Activated CD8-positive, alpha-beta memory T cell treated with anti-CD3 and anti-CD28 coated beads for 36 hours (primary cell): ENCODE results near the gene EMID1. TPM values are rescaled to one million over a fixed set of nuclear protein-coding genes. Genes with fewer than 3 reads are reported as not detected.
"Not testable (repeated sequence)": the region's sequence is repeated elsewhere in the genome, so short reads cannot be mapped to it uniquely, and the experiment has no call there.

ENCODE experiments used
- CTCF ChIA-PET: fragments of 350-600 bp; sonication (Branson Sonifier 250); formaldehyde crosslinking; loops from one replicate; lab custom pipeline; 2021; ENCODE audit warnings: antibody characterized with exemption; lab: Charles Lee
- POLR2A ChIA-PET: fragments of 350-600 bp; sonication (Branson Sonifier 250); formaldehyde crosslinking; loops from one replicate; lab custom pipeline; 2021; ENCODE audit warnings: antibody characterized with exemption; lab: Charles Lee
- total RNA-seq, 2 experiments: library from RNA; stranded (reverse); gene quantifications; one replicate each; pipeline ENCODE4 v1.2.3, GENCODE V29; 2021

Gene EMID1
- total RNA-seq, 2 experiments from 2014 or later: not detected

DNA sequence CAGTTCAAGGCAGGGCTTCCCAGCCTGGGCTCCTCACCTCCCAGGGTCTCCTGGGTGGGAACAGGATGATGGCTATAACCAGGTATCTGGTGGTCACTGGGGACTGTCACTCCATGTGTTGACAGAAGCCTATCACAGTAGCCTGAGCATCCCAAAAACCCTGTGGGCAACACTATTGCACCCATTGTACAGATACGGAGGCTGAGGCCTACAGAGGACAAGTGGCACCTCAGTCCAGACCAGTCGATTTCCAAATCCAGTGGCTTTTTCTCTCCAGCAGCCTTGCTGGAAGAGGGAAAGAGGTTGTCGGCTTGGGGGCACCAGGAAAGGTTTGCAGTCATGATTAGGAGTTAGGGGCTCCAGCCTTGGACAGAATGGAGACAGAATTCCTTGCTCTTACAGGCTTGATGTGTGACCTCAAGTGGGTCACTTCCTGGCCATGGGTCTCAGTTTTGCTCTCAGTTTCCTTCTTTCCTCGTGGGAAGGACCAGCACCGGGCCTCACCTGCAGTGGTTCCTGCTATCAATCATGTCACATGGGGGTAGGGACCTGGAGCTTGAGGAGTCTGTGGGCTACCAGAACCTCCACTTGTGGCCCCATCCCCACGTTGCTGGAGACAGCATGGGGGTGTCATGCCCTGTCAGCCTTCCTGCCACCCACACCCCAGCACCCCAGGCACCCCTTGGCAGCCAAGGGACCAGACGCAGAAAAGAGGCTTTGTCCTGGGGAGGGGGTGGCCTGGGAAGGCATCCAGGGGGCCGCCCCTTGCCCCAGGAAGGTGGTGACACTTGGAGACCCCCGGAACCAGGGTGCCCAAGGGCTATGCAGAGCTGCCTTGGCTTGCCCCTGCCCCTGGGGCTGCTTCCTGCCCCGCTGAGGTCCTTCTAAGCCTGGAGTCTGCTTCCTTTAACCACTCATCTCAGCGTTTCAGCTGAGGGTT, 2.1 kb downstream of the EMID1 start:
- CTCF ChIA-PET: no interaction called here

GRCh38 chr22:29208502-29208862, 2.8 kb downstream of the EMID1 start:
- CTCF ChIA-PET: interaction anchor here (1.5 kb wide), 1 partner anchor 37 kb away, joined by 5 read pairs; no protein-coding TSS in a partner anchor
- POLR2A ChIA-PET: no interaction called here

More for the DNA sequence above, 2.1 kb downstream of the EMID1 start:
- POLR2A ChIA-PET: no interaction called here

DNA sequence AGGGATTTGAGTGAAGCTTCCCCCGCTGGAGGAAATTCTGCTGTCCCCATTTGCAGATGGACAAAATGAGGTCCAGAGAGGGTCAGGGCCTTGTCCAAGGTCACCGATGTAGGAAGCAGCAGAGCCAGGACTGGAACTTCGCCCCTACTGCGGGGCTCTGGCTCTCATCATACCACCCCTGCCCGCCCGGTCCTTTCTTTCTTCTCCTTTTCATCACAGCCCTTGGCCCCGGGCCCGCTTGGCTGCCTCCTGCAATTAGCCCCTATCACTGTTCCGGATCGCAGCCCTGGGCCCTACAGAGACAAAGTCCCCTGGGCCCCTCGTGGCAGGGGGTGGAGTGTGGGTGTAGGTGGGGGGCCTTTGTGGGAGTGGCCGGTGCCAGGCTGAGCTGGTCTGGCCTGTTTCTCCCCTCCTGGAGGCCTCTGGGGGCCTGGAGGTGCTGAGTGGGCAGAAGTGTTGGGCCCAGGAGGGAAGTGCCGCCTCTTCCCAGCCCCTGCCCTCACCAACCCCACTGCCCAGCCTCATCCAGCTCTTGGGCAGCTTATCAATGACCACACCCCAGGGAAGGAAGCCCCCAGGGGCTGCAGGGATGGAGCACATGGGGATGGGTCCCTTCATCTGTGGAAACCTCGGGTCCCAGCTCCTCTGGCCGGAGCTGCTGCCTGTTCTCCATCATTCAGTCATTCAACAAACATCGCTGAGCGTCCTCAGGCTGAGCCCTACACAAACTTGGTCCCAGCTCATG, 3.4 kb downstream of the EMID1 start:
- CTCF ChIA-PET: interaction anchor here (1.5 kb wide), 1 partner anchor 36 kb away, joined by 5 read pairs; no protein-coding TSS in a partner anchor
- POLR2A ChIA-PET: interaction anchor here (0.6 kb wide), 1 partner anchor 363 kb away, joined by 8 read pairs; no protein-coding TSS in a partner anchor

DNA sequence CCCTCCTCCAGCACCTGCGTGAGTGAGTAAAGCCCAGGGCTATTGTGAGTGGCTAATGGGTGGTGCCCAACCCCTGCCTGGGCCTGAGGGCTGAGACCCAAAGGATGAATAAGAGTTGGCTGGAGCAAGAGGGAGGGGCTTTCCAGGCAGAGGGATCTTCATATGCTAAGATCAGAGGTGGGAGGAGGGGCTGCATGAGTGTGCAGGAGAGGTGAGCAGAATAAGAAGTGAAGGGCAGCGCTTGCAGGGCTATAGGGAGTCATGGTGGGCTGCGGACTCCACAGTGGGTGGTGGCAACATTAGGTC, 3.9 kb downstream of the EMID1 start:
- CTCF ChIA-PET: interaction anchor here (1.5 kb wide), 1 partner anchor 36 kb away, joined by 5 read pairs; no protein-coding TSS in a partner anchor
- POLR2A ChIA-PET: no interaction called here

GRCh38 chr22:29211066-29211465, 5.4 kb downstream of the EMID1 start:
- CTCF ChIA-PET: no interaction called here
- POLR2A ChIA-PET: no interaction called here

DNA sequence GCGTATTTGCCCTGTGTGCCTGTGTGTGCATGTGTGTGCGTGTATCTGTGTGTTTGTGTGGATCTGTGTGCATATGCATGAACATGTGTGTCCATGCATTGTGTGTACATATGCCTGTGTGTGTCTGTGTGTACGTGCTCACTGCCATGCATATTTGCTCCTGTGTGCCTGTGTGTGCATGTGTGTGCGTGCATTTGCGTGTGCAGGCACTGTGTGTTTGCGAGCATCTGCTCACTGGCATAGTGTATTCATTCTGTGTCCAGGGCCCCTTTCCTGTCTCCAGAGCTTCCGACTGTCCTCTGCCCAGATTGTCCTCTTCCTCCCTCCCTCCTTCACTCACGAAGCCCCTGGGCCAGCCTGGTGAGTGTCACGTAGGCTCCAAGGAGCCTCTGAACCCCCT, 5.8 kb downstream of the EMID1 start:
- CTCF ChIA-PET: no interaction called here
- POLR2A ChIA-PET: no interaction called here

- ChIA-PET POLR2A (no interaction called here), CTCF (interaction anchor here (1.0 kb wide), 1 partner anchor 33 kb away, joined by 3 read pairs; no protein-coding TSS in a partner anchor)
Observed at GRCh38 chr22:29212743-29213142, 7.0 kb downstream of the EMID1 start.

DNA sequence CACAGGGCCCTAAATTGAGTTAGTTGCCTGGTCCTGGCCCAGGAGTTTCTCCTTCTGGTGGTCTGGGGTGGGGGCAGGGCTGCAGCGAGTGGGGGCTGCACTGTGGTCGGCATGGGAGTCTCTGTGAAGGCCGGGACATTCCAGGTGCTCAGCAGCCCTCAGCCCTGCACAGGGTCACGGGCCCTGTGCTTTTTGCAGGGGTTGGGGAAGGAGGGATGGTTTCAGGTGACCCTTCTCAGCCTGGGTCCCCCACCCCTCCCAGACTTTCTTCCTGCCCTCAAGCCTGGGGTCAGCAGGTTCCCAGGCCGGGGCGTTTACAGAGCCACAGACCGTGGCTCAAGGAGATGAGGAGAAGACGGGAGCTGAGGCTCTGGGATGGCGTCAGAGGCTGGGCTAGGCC, 7.8 kb downstream of the EMID1 start:
- CTCF ChIA-PET: no interaction called here
- POLR2A ChIA-PET: no interaction called here

DNA sequence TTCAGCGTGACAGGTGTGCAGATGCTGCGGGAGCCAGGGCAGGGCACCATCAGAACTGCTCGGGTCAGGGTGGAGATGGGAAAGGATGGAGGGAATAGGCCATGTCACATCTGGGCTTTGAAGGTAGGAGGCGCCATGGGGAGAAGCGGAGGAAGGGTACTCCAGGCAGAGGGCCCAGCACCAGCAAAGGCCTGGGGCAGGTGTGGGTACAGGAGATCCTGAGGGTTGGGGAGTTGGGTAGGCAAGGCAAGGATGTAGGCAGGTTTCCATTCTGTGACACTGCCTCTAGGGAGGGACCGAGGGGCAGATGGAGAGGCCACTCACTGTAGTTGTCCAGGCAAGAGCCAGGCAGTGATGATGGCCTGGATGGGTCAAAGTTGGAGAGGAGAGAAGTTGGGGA, 8.5 kb downstream of the EMID1 start:
- CTCF ChIA-PET: no interaction called here
- POLR2A ChIA-PET: no interaction called here

DNA sequence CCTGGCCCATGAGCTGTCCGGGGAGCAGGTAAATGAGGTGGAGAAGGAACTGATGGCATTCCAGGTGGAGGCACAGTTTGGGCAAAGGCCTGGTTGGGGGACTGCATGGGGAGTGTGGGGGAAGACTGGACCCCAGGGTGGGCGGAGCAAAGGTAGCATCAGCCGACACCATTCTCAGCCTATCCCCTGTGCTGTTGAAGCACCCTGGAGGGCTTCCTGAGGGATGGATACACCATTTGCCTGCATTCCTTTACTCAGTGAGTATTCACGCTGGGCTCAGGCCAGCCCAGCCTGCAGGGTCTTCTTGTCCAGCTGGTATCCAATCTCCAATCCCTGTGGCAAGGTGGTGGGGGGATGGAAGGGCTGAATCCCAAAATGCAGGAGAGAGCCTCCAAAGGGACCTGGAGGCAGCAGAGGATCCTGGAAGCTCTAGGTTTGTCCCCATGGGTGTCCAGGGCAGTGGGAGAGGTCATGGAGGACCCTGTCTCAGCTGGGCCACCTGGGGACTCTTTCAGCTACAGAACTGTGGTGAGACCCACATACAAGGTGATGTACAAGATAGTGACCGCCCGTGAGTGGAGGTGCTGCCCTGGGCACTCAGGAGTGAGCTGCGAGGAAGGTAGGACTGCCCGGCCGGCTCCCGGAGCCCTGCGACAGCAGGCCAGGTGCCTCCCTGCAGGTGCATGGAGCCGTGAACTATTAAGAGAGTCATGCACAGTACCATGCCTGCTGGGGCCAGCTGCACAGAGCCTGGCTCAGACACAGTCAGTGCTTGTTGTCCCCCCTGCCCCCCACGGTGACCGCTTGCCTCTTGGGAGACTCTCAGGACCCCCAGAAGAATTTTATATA, 9.5 kb downstream of the EMID1 start:
- POLR2A ChIA-PET: no interaction called here

GRCh38 chr22:29216011-29216872, 10.5 kb downstream of the EMID1 start:
- ChIA-PET POLR2A (no interaction called here), CTCF (interaction anchor here (0.7 kb wide), 1 partner anchor 11 kb away, joined by 3 read pairs; the partner anchor contains the start of gene EMID1)

More for the DNA sequence above, 9.5 kb downstream of the EMID1 start:
- CTCF ChIA-PET: no interaction called here

- POLR2A ChIA-PET: no interaction called here
- CTCF ChIA-PET: interaction anchor here (0.7 kb wide), 1 partner anchor 12 kb away, joined by 3 read pairs; the partner anchor contains the start of gene EMID1
Observed at GRCh38 chr22:29216873-29217666, 11.4 kb downstream of the EMID1 start.

- ChIA-PET CTCF (no interaction called here), POLR2A (no interaction called here)
Observed at GRCh38 chr22:29217827-29218757, 12.4 kb downstream of the EMID1 start.

DNA sequence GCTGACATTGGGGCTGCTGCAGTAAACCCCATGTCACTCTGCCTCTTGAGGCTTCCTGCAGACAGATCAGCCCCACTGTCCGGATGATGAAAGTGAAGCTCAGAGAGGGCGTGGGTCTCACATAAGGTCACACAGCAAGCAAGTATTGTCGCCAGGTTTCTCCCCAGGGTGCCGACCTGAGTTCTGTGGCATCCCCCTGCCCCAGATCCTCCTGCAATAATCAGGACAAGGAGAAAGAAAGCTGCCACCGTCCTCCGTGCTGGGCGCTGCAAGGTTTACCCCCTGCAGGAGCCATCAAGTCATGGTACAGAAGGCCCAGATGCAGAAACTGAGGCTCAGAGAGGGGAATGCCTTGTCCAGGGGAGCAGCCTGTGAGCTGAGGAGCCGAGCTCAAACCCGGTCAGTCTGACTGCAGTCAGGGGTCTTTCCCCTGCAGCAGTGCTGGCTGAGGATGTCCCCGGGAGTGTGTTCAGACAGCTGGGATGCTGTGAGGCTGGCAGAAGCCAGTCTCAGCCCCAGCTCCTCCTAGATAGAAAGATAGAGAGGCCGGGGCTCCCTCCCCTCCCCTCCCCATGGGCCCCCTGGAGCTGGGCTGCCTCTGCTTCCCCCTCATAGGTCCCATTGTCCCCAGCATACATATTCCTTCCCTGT, 13.2 kb downstream of the EMID1 start:
- POLR2A ChIA-PET: no interaction called here
- CTCF ChIA-PET: no interaction called here

DNA sequence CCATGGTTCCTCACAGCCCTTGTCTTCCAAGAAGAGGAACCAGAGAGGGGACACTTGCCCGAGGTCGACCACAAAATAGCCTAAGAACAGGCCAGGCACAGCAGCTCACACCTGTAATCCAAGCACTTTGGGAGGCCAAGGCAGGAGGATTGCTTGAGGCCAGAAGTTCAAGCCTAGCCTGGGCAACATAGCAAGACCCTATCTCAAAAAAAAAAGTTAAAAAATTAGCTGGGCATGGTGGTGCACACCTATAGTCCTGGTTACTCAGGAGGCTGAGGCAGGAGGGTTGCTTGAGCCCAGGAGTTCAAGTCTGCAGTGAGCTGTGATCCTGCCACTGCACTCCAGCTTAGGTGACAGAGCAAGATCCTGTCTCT, 13.7 kb downstream of the EMID1 start:
- CTCF ChIA-PET, POLR2A ChIA-PET: not testable (repeated sequence)
